HEK293 (cell line): ENCODE results near the gene DCLK1.

Experiments
- CTCF ChIA-PET: fragments of 350-600 bp; formaldehyde crosslinking; extraction: SDS; loops from one replicate; lab custom pipeline; 2021; ENCODE audit warnings: antibody characterized with exemption; lab: Yijun Ruan, JAX
- POLR2A ChIA-PET: fragments of 300-600 bp; formaldehyde crosslinking; extraction: SDS; loops from one replicate; lab custom pipeline; 2020; ENCODE audit warnings: antibody characterized with exemption, inconsistent platforms; lab: Yijun Ruan, JAX
- H3K27ac ChIP-seq: fragments of 200-500 bp; sonication (Bioruptor generic); 2 replicates; pipeline ENCODE4 v1.5.1; 2014; ENCODE audit warnings: low read depth, low read length, control low read depth, inconsistent platforms; ENCODE audit errors: extremely low read depth
- H3K36me3 ChIP-seq, 2 experiments: fragments of 200-500 bp in 1 of 2; sonication (Bioruptor generic) in 1 of 2; 1 replicate in 1 of 2; 2 replicates in 1 of 2; pipeline ENCODE4 v1.5.1; 2014 to 2017; ENCODE audit warnings: inconsistent platforms in 2 of 2, low read length in 2 of 2; ENCODE audit not compliant: control insufficient read depth in 2 of 2, insufficient read depth in 1 of 2
- H3K4me1 ChIP-seq: fragments of 200-500 bp; sonication (Bioruptor generic); 2 replicates; pipeline ENCODE4 v1.5.1; 2014; ENCODE audit warnings: mild to moderate bottlenecking, low read length, inconsistent platforms; ENCODE audit not compliant: control insufficient read depth, insufficient read depth
- H3K4me3 ChIP-seq: 2 replicates; pipeline ENCODE4 v1.5.1; 2011; ENCODE audit warnings: low read depth, mild to moderate bottlenecking, control low read depth, low read length, moderate library complexity
- H3K9me3 ChIP-seq: fragments of 200-500 bp; sonication (Bioruptor generic); 2 replicates; pipeline ENCODE4 v1.5.1; 2014; ENCODE audit warnings: low read depth, low read length, inconsistent platforms; ENCODE audit not compliant: control insufficient read depth, insufficient read depth
- AEBP2 ChIP-seq: fragments of 450-650 bp; formaldehyde crosslinking; IDR thresholded peaks from 2 replicates; pipeline ENCODE4 v1.5.1; 2016; ENCODE audit warnings: missing biosample characterization, missing genetic modification characterization, borderline replicate concordance
- PRDM1 ChIP-seq: fragments of 450-650 bp; formaldehyde crosslinking; IDR thresholded peaks from 2 replicates; pipeline ENCODE4; 2016; ENCODE audit warnings: missing biosample characterization, missing genetic modification characterization
- SCRT2 ChIP-seq: fragments of 450-650 bp; formaldehyde crosslinking; IDR thresholded peaks from 2 replicates; pipeline ENCODE4 v1.5.1; 2016; ENCODE audit warnings: missing biosample characterization, missing genetic modification characterization
- SP2 ChIP-seq: fragments of 450-650 bp; formaldehyde crosslinking; IDR thresholded peaks from 2 replicates; pipeline ENCODE4 v1.5.1; 2016; ENCODE audit warnings: missing biosample characterization, missing genetic modification characterization
- ZNF133 ChIP-seq: fragments of 450-650 bp; formaldehyde crosslinking; IDR thresholded peaks from 2 replicates; pipeline ENCODE4 v1.5.1; 2016; ENCODE audit warnings: missing biosample characterization, missing genetic modification characterization
- ZNF202 ChIP-seq: fragments of 450-650 bp; formaldehyde crosslinking; IDR thresholded peaks from 2 replicates; pipeline ENCODE4 v1.5.1; 2016; ENCODE audit warnings: missing biosample characterization, missing genetic modification characterization, borderline replicate concordance
- ZNF223 ChIP-seq: fragments of 450-650 bp; formaldehyde crosslinking; IDR thresholded peaks from 2 replicates; pipeline ENCODE4 v1.5.1; 2016; ENCODE audit warnings: missing biosample characterization, missing genetic modification characterization
- ZNF239 ChIP-seq: fragments of 450-650 bp; formaldehyde crosslinking; IDR thresholded peaks from 2 replicates; pipeline ENCODE4 v1.5.1; 2016; ENCODE audit warnings: missing biosample characterization, missing genetic modification characterization
- ZNF311 ChIP-seq: fragments of 450-650 bp; formaldehyde crosslinking; IDR thresholded peaks from 2 replicates; pipeline ENCODE4 v1.5.1; 2017; ENCODE audit warnings: missing biosample characterization, missing genetic modification characterization, borderline replicate concordance
- ZNF398 ChIP-seq: fragments of 450-650 bp; formaldehyde crosslinking; IDR thresholded peaks from 2 replicates; pipeline ENCODE4 v1.5.1; 2017; ENCODE audit warnings: missing biosample characterization, missing genetic modification characterization
- ZNF488 ChIP-seq: fragments of 450-650 bp; formaldehyde crosslinking; IDR thresholded peaks from 2 replicates; pipeline ENCODE4 v1.5.1; 2016; ENCODE audit warnings: missing biosample characterization, missing genetic modification characterization
- ZNF514 ChIP-seq: fragments of 450-650 bp; formaldehyde crosslinking; IDR thresholded peaks from 2 replicates; pipeline ENCODE4 v1.5.1; 2016; ENCODE audit warnings: missing biosample characterization, missing genetic modification characterization
- ZNF571 ChIP-seq: fragments of 450-650 bp; formaldehyde crosslinking; IDR thresholded peaks from 2 replicates; pipeline ENCODE4 v1.5.0; 2017; ENCODE audit warnings: missing biosample characterization, missing genetic modification characterization
- ZNF623 ChIP-seq: fragments of 450-650 bp; formaldehyde crosslinking; IDR thresholded peaks from 2 replicates; pipeline ENCODE4 v1.5.1; 2016; ENCODE audit warnings: missing biosample characterization, missing genetic modification characterization
- ZNF692 ChIP-seq: fragments of 450-650 bp; formaldehyde crosslinking; IDR thresholded peaks from 2 replicates; pipeline ENCODE4 v1.5.1; 2016; ENCODE audit warnings: missing biosample characterization, missing genetic modification characterization
- ZNF768 ChIP-seq: fragments of 450-650 bp; formaldehyde crosslinking; IDR thresholded peaks from 2 replicates; pipeline ENCODE4 v1.5.1; 2018; ENCODE audit warnings: missing biosample characterization, mild to moderate bottlenecking, missing genetic modification characterization
- ZNF792 ChIP-seq: fragments of 450-650 bp; formaldehyde crosslinking; IDR thresholded peaks from 2 replicates; pipeline ENCODE4 v1.5.1; 2016; ENCODE audit warnings: missing biosample characterization, missing genetic modification characterization
- ZSCAN16 ChIP-seq: fragments of 450-650 bp; formaldehyde crosslinking; IDR thresholded peaks from 2 replicates; pipeline ENCODE4 v1.5.1; 2016; ENCODE audit warnings: missing biosample characterization, missing genetic modification characterization

The DCLK1 gene

GRCh38 chr13:35792911-35793310 lies 338.3 kb downstream of the DCLK1 start:
- H3K9me3 ChIP-seq = no peaks in the 10 kb centered on the region
- CTCF ChIA-PET = no interaction called here
- H3K4me1 ChIP-seq = no peaks in the 10 kb centered on the region

DNA sequence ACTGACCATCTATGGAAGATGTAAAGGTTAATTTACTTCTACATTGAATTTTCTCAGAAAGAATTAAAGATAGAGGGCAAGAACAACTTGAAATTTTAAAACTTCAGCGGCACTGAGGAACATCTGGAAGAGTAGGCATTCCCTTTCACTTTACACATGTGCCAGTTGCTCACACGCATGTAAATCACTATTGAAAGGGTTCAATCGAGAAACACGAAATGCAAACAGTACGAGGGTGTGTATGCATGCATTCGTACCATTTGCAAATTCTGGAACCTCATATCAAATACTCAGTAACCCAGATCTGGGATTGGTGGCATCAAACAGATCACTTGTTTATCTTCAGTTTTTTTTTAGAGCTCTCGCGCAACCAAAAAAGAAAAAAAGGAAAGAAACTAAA lies 339.2 kb downstream of the DCLK1 start:
- Histone ChIP-seq H3K4me1 (no peaks in the 10 kb centered on the region), H3K27ac (no peak overlapping the region), H3K4me3 (no peak overlapping the region), H3K9me3 (no peaks in the 10 kb centered on the region), H3K36me3 (no peaks in the 10 kb centered on the region)
- CTCF ChIA-PET = no interaction called here
- POLR2A ChIA-PET = no interaction called here
- no peak for TF ChIP-seq ZNF239 (tag by site-specific recombination)
- TF ChIP-seq, all 188 proteins: peak for 0

More at GRCh38 chr13:35792911-35793310, 338.3 kb downstream of the DCLK1 start:
- no peak overlapping the region for H3K4me3 ChIP-seq
- no peaks in the 10 kb centered on the region for H3K36me3 ChIP-seq
- POLR2A ChIA-PET = no interaction called here
- no peak overlapping the region for H3K27ac ChIP-seq
- TF ChIP-seq ZNF623 (tag by site-specific recombination) (no peak), ZNF571 (tag by site-specific recombination) (no peak), SP2 (tag by site-specific recombination) (no peak), ZNF768 (tag by site-specific recombination) (no peak), AEBP2 (tag by site-specific recombination) (no peak), ZNF692 (no peak), ZSCAN16 (no peak), ZNF398 (tag by site-specific recombination) (no peak), ZNF488 (tag by site-specific recombination) (no peak), ZNF311 (tag by site-specific recombination) (no peak), ZNF792 (tag by site-specific recombination) (no peak), ZNF514 (no peak), ZNF202 (no peak), SCRT2 (tag by site-specific recombination) (no peak), ZNF223 (no peak)
- TF ChIP-seq, all 188 proteins: peak for 0

- H3K36me3 ChIP-seq = no peaks in the 10 kb centered on the region
- no peaks in the 10 kb centered on the region for H3K4me1 ChIP-seq
- ChIA-PET POLR2A (no interaction called here), CTCF (interaction anchor here (0.7 kb wide), 1 partner anchor 9 kb away, joined by 3 read pairs; no protein-coding TSS in a partner anchor)
- H3K9me3 ChIP-seq = no peaks in the 10 kb centered on the region
- H3K27ac ChIP-seq = no peak overlapping the region
- H3K4me3 ChIP-seq = no peak overlapping the region
- 0 out of 2 replicates have a peak, but pooled peaks have one; percentile 16 for TF ChIP-seq PRDM1 (tag by site-specific recombination)
- no peak for TF ChIP-seq ZNF133 (tag by site-specific recombination)
Observed at GRCh38 chr13:35791184-35791851, 339.9 kb downstream of the DCLK1 start.
